HCT116 (cell line): ENCODE results near the gene CENPK. TPM values are rescaled to one million over a fixed set of nuclear protein-coding genes. Genes with fewer than 3 reads are reported as not detected.

ENCODE experiments used
- ATAC-seq: fragments of 200-7000 bp; cut with Tn5 transposase; 2 replicates; pipeline ENCODE4 v1.9.1; 2020; ENCODE audit warnings: mild to moderate bottlenecking, moderate library complexity
- BruUV-seq: library from RNA; stranded (reverse); fragments of 400-500 nt; replicated peaks from 2 replicates; lab custom pipeline; 2021; lab: Mats Ljungman, UMichigan
- CTCF ChIA-PET: fragments of 300-600 bp; sonication (Branson Sonifier 250); formaldehyde crosslinking; loops from one replicate; lab custom pipeline; 2021; ENCODE audit warnings: antibody characterized with exemption; lab: Charles Lee
- POLR2A ChIA-PET: fragments of 300-600, 350-600 bp; sonication (Branson Sonifier 250); formaldehyde crosslinking; loops from one replicate; lab custom pipeline; 2021; ENCODE audit warnings: antibody characterized with exemption; lab: Charles Lee
- RAD21 ChIA-PET, 2 experiments: fragments of 300-600 bp; sonication (Branson Sonifier 250); formaldehyde crosslinking; loops; one replicate each; lab custom pipeline; 2023; ENCODE audit warnings: low total read pairs in 2 of 2; ENCODE audit not compliant: uncharacterized antibody in 2 of 2, unreplicated experiment in 2 of 2, low non-redundant PET in 1 of 2; lab: Charles Lee
- DNase-seq: peaks from one replicate; pipeline ENCODE4 v3.0.0-alpha.2; 2010; ENCODE audit warnings: low read depth, low spot score
- H2AFZ ChIP-seq: fragments of 200-600 bp; shearing (Covaris generic), sonication (generic); 2 replicates; pipeline ENCODE4 v1.6.1; 2017; ENCODE audit warnings: low read depth, mixed run types, mixed read lengths, antibody characterized with exemption, low read length; ENCODE audit not compliant: poor library complexity, severe bottlenecking
- H3K27ac ChIP-seq: 2 replicates; pipeline ENCODE4 v1.5.1; 2012; ENCODE audit warnings: low read depth, low read length
- H3K27me3 ChIP-seq: fragments of 200-600 bp; sonication (generic); 2 replicates; pipeline ENCODE4 v1.6.1; 2016; ENCODE audit warnings: mixed run types, low read length, mixed read lengths; ENCODE audit not compliant: insufficient read depth
- H3K36me3 ChIP-seq, 2 experiments: fragments of 200-500 bp in 1 of 2; fragments of 200-600 bp in 1 of 2; sonication (Bioruptor generic) in 1 of 2; sonication (generic) in 1 of 2; 2 replicates each; pipeline versions ENCODE4 v1.5.1 to v1.6.1; 2014 to 2016; ENCODE audit warnings: low read length in 2 of 2, inconsistent platforms in 1 of 2, mixed read lengths in 1 of 2, mixed run types in 1 of 2; ENCODE audit not compliant: insufficient read depth in 2 of 2, control insufficient read depth in 1 of 2
- H3K4me1 ChIP-seq, 2 experiments: fragments of 200-600 bp in 1 of 2; sonication (generic) in 1 of 2; 2 replicates each; pipeline versions ENCODE4 v1.5.1 to v1.6.1; 2012 to 2017; ENCODE audit warnings: low read length in 2 of 2, inconsistent platforms in 1 of 2, mild to moderate bottlenecking in 1 of 2, mixed read lengths in 1 of 2, mixed run types in 1 of 2, moderate library complexity in 1 of 2; ENCODE audit not compliant: insufficient read depth in 2 of 2, control insufficient read depth in 1 of 2
- H3K4me2 ChIP-seq: fragments of 200-600 bp; sonication (generic); 2 replicates; pipeline ENCODE4 v1.6.1; 2017; ENCODE audit warnings: mixed run types, low read length, mixed read lengths
- H3K4me3 ChIP-seq, 2 experiments: fragments of 200-600 bp in 1 of 2; sonication (generic) in 1 of 2; replicated peaks in 1 of 2; 2 replicates each; pipeline ENCODE4 v1.5.1; 2011 to 2016; ENCODE audit warnings: low read length in 2 of 2, control low read depth in 1 of 2, low read depth in 1 of 2, mild to moderate bottlenecking in 1 of 2, mixed read lengths in 1 of 2, mixed run types in 1 of 2
- H3K79me2 ChIP-seq: fragments of 200-600 bp; sonication (generic); 2 replicates; pipeline ENCODE4 v1.6.1; 2017; ENCODE audit warnings: mild to moderate bottlenecking, mixed run types, low read length, moderate library complexity, mixed read lengths; ENCODE audit not compliant: insufficient read depth
- H3K9ac ChIP-seq: fragments of 200-600 bp; sonication (generic); 2 replicates; pipeline ENCODE4 v1.6.1; 2016; ENCODE audit warnings: low read length, mixed read lengths
- H3K9me2 ChIP-seq: fragments of 200-600 bp; sonication (generic), shearing (Covaris generic); 2 replicates; pipeline ENCODE4 v1.6.1; 2017; ENCODE audit warnings: mixed run types, mild to moderate bottlenecking, moderate library complexity; ENCODE audit not compliant: insufficient read depth
- H3K9me3 ChIP-seq, 2 experiments: fragments of 200-500 bp in 1 of 2; fragments of 200-600 bp in 1 of 2; sonication (Bioruptor generic) in 1 of 2; sonication (generic) in 1 of 2; 2 replicates each; pipeline ENCODE4 v1.6.1; 2014 to 2017; ENCODE audit warnings: low read length in 2 of 2, mixed read lengths in 2 of 2, inconsistent platforms in 1 of 2, low read depth in 1 of 2, mild to moderate bottlenecking in 1 of 2, mixed run types in 1 of 2, moderate library complexity in 1 of 2; ENCODE audit not compliant: control insufficient read depth in 1 of 2, insufficient read depth in 1 of 2
- H4K20me1 ChIP-seq: fragments of 200-600 bp; sonication (generic), shearing (Covaris generic); 2 replicates; pipeline ENCODE4 v1.6.1; 2017; ENCODE audit warnings: mixed run types, mild to moderate bottlenecking, moderate library complexity; ENCODE audit not compliant: insufficient read depth
- CEBPB ChIP-seq: IDR thresholded peaks from 2 replicates; pipeline ENCODE4 v1.6.1; 2012; ENCODE audit warnings: low read depth
- CTCF ChIP-seq, 3 experiments: fragments of 200-600 bp in 1 of 3; sonication (generic) in 1 of 3; IDR thresholded peaks in 2 of 3; conservative IDR thresholded peaks in 1 of 3; 2 replicates each; pipeline ENCODE4 v1.5.1; 2012 to 2017; ENCODE audit warnings: low read depth in 2 of 3, low read length in 2 of 3, antibody characterized with exemption in 1 of 3, borderline replicate concordance in 1 of 3, control low read depth in 1 of 3, mild to moderate bottlenecking in 1 of 3, mixed read lengths in 1 of 3, mixed run types in 1 of 3, moderate library complexity in 1 of 3; ENCODE audit not compliant: insufficient read depth in 1 of 3
- ELF1 ChIP-seq: IDR thresholded peaks from 2 replicates; pipeline ENCODE4 v1.6.1; 2012; ENCODE audit warnings: low read depth, borderline replicate concordance
- FOSL1 ChIP-seq: IDR thresholded peaks from 2 replicates; pipeline ENCODE4 v1.6.1; 2012; ENCODE audit warnings: low read depth
- POLR2AphosphoS5 ChIP-seq: IDR thresholded peaks from 2 replicates; pipeline ENCODE4 v1.6.1; 2011; ENCODE audit warnings: mild to moderate bottlenecking, low read depth, low read length, moderate library complexity
- SIN3A ChIP-seq: IDR thresholded peaks from 2 replicates; pipeline ENCODE4 v1.6.1; 2012; ENCODE audit warnings: low read depth
- intact Hi-C: fragments of 100-400 bp; cut with micrococcal nuclease; formaldehyde crosslinking; loops from 2 replicates; pipeline ENCODE4 v1.10.0; 2022
- total RNA-seq: library from RNA; stranded (reverse); gene quantifications from one replicate; pipeline ENCODE4 v1.2.1, GENCODE V29; 2021; ENCODE audit not compliant: unreplicated experiment

The CENPK gene
- total RNA-seq, 1 experiment from 2014 or later, result 21.4 TPM

DNA sequence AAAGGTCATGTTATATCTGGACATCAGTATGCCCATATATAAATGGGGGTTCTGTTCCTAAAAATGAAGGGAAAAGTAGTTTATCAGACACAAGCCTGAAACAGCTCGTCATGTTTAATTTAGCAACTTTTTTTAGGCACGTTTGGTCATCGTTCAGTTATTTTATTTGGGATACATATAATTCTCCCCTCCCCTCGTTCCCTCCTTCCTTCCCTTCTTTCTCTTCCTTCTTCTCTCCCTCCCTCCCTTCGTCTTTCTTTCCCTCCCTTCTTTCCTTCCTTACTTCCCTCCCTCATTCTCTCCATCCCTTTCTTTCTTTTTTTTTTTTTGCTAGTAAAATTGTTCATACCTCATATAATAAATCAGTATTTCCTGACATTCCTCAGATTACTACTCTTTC is 3.5 kb upstream of the CENPK start (continued):
- TF ChIP-seq CTCF (IDR thresholded peaks at IDR 0.05 in 2 of 3, conservative IDR thresholded peaks at IDR 0.05 in 1 of 3; ENCODE audit: borderline replicate concordance in 1 of 3, insufficient read depth in 1 of 3, low read depth in 2 of 3, low read length in 2 of 3) (no peak), POLR2AphosphoS5 (no peak), CEBPB (no peak), SIN3A (no peak), FOSL1 (no peak), ELF1 (no peak)

GRCh38 chr5:65563777-65564176 is 809 bp upstream of the CENPK start:
- peaks cover 76% of the 10 kb centered on the region for H3K79me2 ChIP-seq
- H3K9me3 ChIP-seq, result no peaks in the 10 kb centered on the region
- H2AFZ ChIP-seq, result peak overlapping the region; percentile 57
- H3K4me1 ChIP-seq, result peaks cover 12 to 14% of the 10 kb centered on the region in 2 experiments; a peak in 3 of 4 replicates
- H3K9ac ChIP-seq, result peak overlapping the region; percentile 80
- RAD21 ChIA-PET, result no interaction called here
- peak overlapping the region; percentile 68 for H3K27ac ChIP-seq
- H3K9me2 ChIP-seq, result no peaks in the 10 kb centered on the region
- ATAC-seq, result no peak
- intact Hi-C loops, result loop anchor here (2.0 kb wide), 1 partner anchor 61 kb away; the partner anchor contains the start of genes SHLD3, TRAPPC13 and TRIM23
- TF ChIP-seq SIN3A (0 out of 2 replicates have a peak, but pooled peaks have one; percentile 5), ELF1 (no peak)
- TF ChIP-seq, all 23 proteins: peak for 1
- Histone ChIP-seq H4K20me1 (no peaks in the 10 kb centered on the region), H3K27me3 (no peaks in the 10 kb centered on the region), H3K4me2 (peak overlapping the region; percentile 82), H3K4me3 (peak overlapping the region; percentile 87 to 96), H3K36me3 (peaks cover 0 to 1% of the 10 kb centered on the region in 2 experiments; a peak in 1 of 4 replicates)
- no peak for DNase-seq
- BruUV-seq, result no TSS peak
- ChIA-PET CTCF (no interaction called here), POLR2A (interaction anchor here (1.2 kb wide), 3 partner anchors 12 to 45 kb away, joined by 3 read pairs; no protein-coding TSS in a partner anchor)
